Left ventricle myocardium inferior (tissue), 1 donor: ENCODE results near the gene ACAN. TPM values are rescaled to one million over a fixed set of nuclear protein-coding genes. Genes with fewer than 3 reads are reported as not detected.

Experiments used
- DNase-seq: peaks from one replicate; pipeline ENCODE4 v3.0.0-alpha.2; 2020
- H3K27ac ChIP-seq: fragments of 200-600 bp; replicated peaks from 2 replicates; pipeline ENCODE4 v1.8.0; 2021
- H3K27me3 ChIP-seq: fragments of 200-600 bp; 2 replicates; pipeline ENCODE4 v1.8.0; 2021; ENCODE audit warnings: low read depth
- H3K36me3 ChIP-seq: fragments of 200-600 bp; 2 replicates; pipeline ENCODE4 v1.8.0; 2021
- H3K4me1 ChIP-seq: fragments of 200-600 bp; 2 replicates; pipeline ENCODE4 v1.8.0; 2021
- H3K4me3 ChIP-seq: fragments of 200-600 bp; 2 replicates; pipeline ENCODE4 v1.8.0; 2021; ENCODE audit warnings: mild to moderate bottlenecking, moderate library complexity
- H3K9me3 ChIP-seq: fragments of 200-600 bp; replicated peaks from 2 replicates; pipeline ENCODE4 v1.8.0; 2021
- CTCF ChIP-seq: fragments of 200-600 bp; IDR thresholded peaks from 2 replicates; pipeline ENCODE4 v1.8.0; 2021; ENCODE audit warnings: antibody characterized with exemption, mild to moderate bottlenecking, borderline replicate concordance
- intact Hi-C: fragments of 100-400 bp; cut with micrococcal nuclease; formaldehyde crosslinking; loops from one replicate; pipeline ENCODE4 v1.11.0; 2022
- total RNA-seq: library from RNA; stranded (reverse); fragmentation: NEBNext Ultra II Directional; extraction: Animal tissue kit (Norgen Biotek cat#: 25700); gene quantifications from one replicate; pipeline ENCODE4 v1.2.1, GENCODE V29; 2021
- donor health status: DM: no; HTN: yes; CAD: no; lungs with severe emphysema.

The ACAN gene
- total RNA-seq, 1 donor from 2014 or later, result not detected

- H3K9me3 ChIP-seq, result no peaks in the 10 kb centered on the region
- no peak for TF ChIP-seq CTCF
- intact Hi-C loops, result no loop called here
- H3K36me3 ChIP-seq, result peaks cover 16% of the 10 kb centered on the region
- peak within 1 kb of the TSS; percentile 67 for H3K4me3 ChIP-seq
- peak within 1 kb of the TSS; percentile 23 for H3K27ac ChIP-seq
- peaks cover 59% of the 10 kb centered on the region for H3K4me1 ChIP-seq
- no peak for DNase-seq
- H3K27me3 ChIP-seq, result peaks cover 10% of the 10 kb centered on the region
Observed at GRCh38 chr15:88894819-88895767, 91.9 kb downstream of the ACAN start, which contains the start of gene HAPLN3. Gene HAPLN3, minus strand, starts transcription at chr15:88895544. Its CDS starts 8,246 bp downstream, at chr15:88887298.

- Histone ChIP-seq H3K4me3 (peak overlapping the region; percentile 42), H3K36me3 (peaks cover 25% of the 10 kb centered on the region), H3K27ac (peak overlapping the region; percentile 91), H3K4me1 (peaks cover 73% of the 10 kb centered on the region), H3K9me3 (no peaks in the 10 kb centered on the region), H3K27me3 (peaks cover 10% of the 10 kb centered on the region)
- DNase-seq, result no peak
- intact Hi-C loops, result no loop called here
- no peak for TF ChIP-seq CTCF
Observed at GRCh38 chr15:88896333-88897033, 93.2 kb downstream of the ACAN start.

GRCh38 chr15:88897142-88897455 lies 93.9 kb downstream of the ACAN start:
- intact Hi-C loops, result no loop called here
- H3K4me3 ChIP-seq, result peak overlapping the region; percentile 42
- H3K36me3 ChIP-seq, result peaks cover 32% of the 10 kb centered on the region
- peaks cover 10% of the 10 kb centered on the region for H3K27me3 ChIP-seq
- H3K27ac ChIP-seq, result peak overlapping the region; percentile 91
- peaks cover 77% of the 10 kb centered on the region for H3K4me1 ChIP-seq
- no peaks in the 10 kb centered on the region for H3K9me3 ChIP-seq
- no peak for DNase-seq
- TF ChIP-seq CTCF, result no peak

- Histone ChIP-seq H3K4me3 (peak overlapping the region; percentile 42), H3K4me1 (peaks cover 82% of the 10 kb centered on the region), H3K9me3 (no peaks in the 10 kb centered on the region), H3K27me3 (peaks cover 10% of the 10 kb centered on the region), H3K27ac (peak overlapping the region; percentile 91), H3K36me3 (peaks cover 37% of the 10 kb centered on the region)
- intact Hi-C loops, result no loop called here
- peak; percentile 90 for DNase-seq
- peak; percentile 83 for TF ChIP-seq CTCF
Observed at GRCh38 chr15:88897456-88898194, 94.4 kb downstream of the ACAN start.

- no peak for TF ChIP-seq CTCF
- Histone ChIP-seq H3K4me1 (peaks cover 91% of the 10 kb centered on the region), H3K4me3 (no peak overlapping the region), H3K9me3 (no peaks in the 10 kb centered on the region), H3K27ac (peak overlapping the region; percentile 91), H3K36me3 (peaks cover 48% of the 10 kb centered on the region), H3K27me3 (peaks cover 10% of the 10 kb centered on the region)
- intact Hi-C loops, result no loop called here
- DNase-seq, result no peak
Observed at GRCh38 chr15:88898736-88899135, 95.5 kb downstream of the ACAN start.
